Heart right ventricle (tissue), 16 donors: ENCODE measurements around the gene TNFAIP1. TPM values are rescaled to one million over a fixed set of nuclear protein-coding genes. Genes with fewer than 3 reads are reported as not detected.

ENCODE experiments used
- ATAC-seq, 8 donors: fragments of 200-7000 bp; cut with Tn5 transposase; one replicate each; pipeline ENCODE4 v1.9.1; 2020; ENCODE audit warnings: mild to moderate bottlenecking in 8 of 8, moderate library complexity in 8 of 8, moderate number of reproducible peaks in 1 of 8
- DNase-seq, 2 donors: peaks; one replicate each; pipeline ENCODE4 v3.0.0-alpha.2; 2020
- H3K27ac ChIP-seq, 10 donors: fragments of 200-600 bp; sonication (generic) in 2 of 10; one replicate each; pipeline versions ENCODE4 v1.5.0 to v1.8.0; 2020 to 2022; ENCODE audit warnings: mild to moderate bottlenecking in 3 of 10
- H3K27me3 ChIP-seq, 7 donors: fragments of 200-600 bp; one replicate each; pipeline ENCODE4 v1.8.0; 2021 to 2022; ENCODE audit warnings: mild to moderate bottlenecking in 2 of 7
- H3K36me3 ChIP-seq, 9 donors: fragments of 200-600 bp; sonication (generic) in 1 of 9; one replicate each; pipeline versions ENCODE4 v1.5.0 to v1.8.0; 2020 to 2022; ENCODE audit warnings: mild to moderate bottlenecking in 2 of 9
- H3K4me1 ChIP-seq, 9 donors: fragments of 200-600 bp; sonication (generic) in 1 of 9; one replicate each; pipeline versions ENCODE4 v1.5.0 to v1.8.0; 2020 to 2022; ENCODE audit warnings: mild to moderate bottlenecking in 4 of 9
- H3K4me3 ChIP-seq, 10 donors: fragments of 200-600 bp; sonication (generic) in 2 of 10; one replicate each; pipeline versions ENCODE4 v1.5.0 to v1.8.0; 2020 to 2022; ENCODE audit warnings: mild to moderate bottlenecking in 7 of 10, moderate library complexity in 2 of 10
- H3K9me3 ChIP-seq, 11 donors: fragments of 200-600 bp in 10 of 11; sonication (generic) in 2 of 11; one replicate each; pipeline versions ENCODE4 v1.5.0 to v1.8.0; 2013 to 2022; ENCODE audit warnings: mild to moderate bottlenecking in 2 of 11, control low read depth in 1 of 11, moderate library complexity in 1 of 11
- CTCF ChIP-seq, 9 donors: fragments of 200-600 bp; sonication (generic) in 2 of 9; IDR thresholded peaks; one replicate each; pipeline versions ENCODE4 v1.5.0 to v1.8.0; 2021 to 2022; ENCODE audit warnings: antibody characterized with exemption in 9 of 9, mild to moderate bottlenecking in 5 of 9, moderate library complexity in 1 of 9
- WGBS, 2 donors: extraction: QIAGEN DNeasy Blood & Tissue Kit; methylation state at CpG; one replicate each; pipeline ENCODE4 v1.1.7; 2013; ENCODE audit warnings: inconsistent platforms in 1 of 2; 5-methylcytosine and 5-hydroxymethylcytosine counted together
- intact Hi-C, 10 donors: fragments of 100-400 bp; cut with DNase I; formaldehyde crosslinking; loops; one replicate each; pipeline versions ENCODE4 v1.11.1 to v1.14.2; 2022
- microRNA-seq, 2 donors: library from miRNA; unstranded; fragments of <30 nt; microRNA quantifications; one replicate each; pipeline ENCODE4 v1.2.0, GENCODE V29; 2021
- polyA plus RNA-seq, 2 donors: library from polyadenylated mRNA; stranded (reverse); fragments of 200-250 nt; gene quantifications; one replicate each; pipeline ENCODE4 v1.2.3, GENCODE V29; 2013
- total RNA-seq, 10 donors: library from RNA; stranded (reverse); fragmentation: NEBNext Ultra II Directional in 3 of 10; extraction: Animal tissue kit (Norgen Biotek cat#: 25700) in 3 of 10; gene quantifications; one replicate each; pipeline versions ENCODE4 v1.2.1 to v1.2.4, GENCODE V29; 2021 to 2023
- donor health status: Arrhythmogenic right ventricular cardiomyopathy.
- donor health status: ischemic (EF 13 %, LVEDD 7.1; RV severe dilation, severe dysfunction).
- donor health status: healthy with polysubstance abuse.
- donor health status: DM: no; HTN: yes; CAD: no.
- donor health status: DM: no; HTN: no; CAD: no.
- donor health status: ischemic (EF 25% LVEDD 6.9; RV normal size, moderate dysfunction).
- donor health status: ischemic (EF 25% LVEDD 5.7; RV mildly dilated, moderate dysfunction).
- donor health status: healthy.
- donor health status: DM: yes; HTN: yes; CAD: no.
- donor health status: Ischemic cardiomyopathy.
- donor health status: ischemic (EF 35%, LVEDD 5.7; RV mildly dilated, moderate dysfunction).
- donor health status: nonischemic (EF 11% LVEDD 7.7; RV severe dilation, severe dysfunction).
- donor health status: DM: yes; HTN: yes; CAD: no.
- donor health status: PGD.
- donor health status: ischemic (EF 29% LVEDD 5.4; RV normal size, mild dysfunction).
- donor health status: nonischemic (EF 23%, LVEDD 6.1; RV moderate dilation, normal function).

Gene TNFAIP1
- total and polyA plus RNA-seq, 12 donors, result 15.1 to 87.6 (median 43.2) TPM

GRCh38 chr17:28395426-28395825 lies 59.9 kb downstream of the TNFAIP1 start:
- no peak for DNase-seq
- H3K4me3 ChIP-seq, result no peak overlapping the region
- intact Hi-C loops, result loop anchor here in 1 of 10 donors (1.0 kb wide), 1 partner anchor 46 kb away; no protein-coding TSS in a partner anchor
- H3K9me3 ChIP-seq, result no peaks in the 10 kb centered on the region
- peaks cover 0 to 27% (median 6%) of the 10 kb centered on the region in 9 donors for H3K4me1 ChIP-seq
- no peak for TF ChIP-seq CTCF (IDR thresholded peaks at IDR 0.05)
- H3K36me3 ChIP-seq, result peaks cover 0 to 86% (median 9%) of the 10 kb centered on the region in 9 donors
- H3K27me3 ChIP-seq, result no peaks in the 10 kb centered on the region
- WGBS, 2 donors, result 63 to 74% methylated on average over 2 of the region's 2 CpGs
- ATAC-seq, result no peak
- no peak overlapping the region for H3K27ac ChIP-seq

DNA sequence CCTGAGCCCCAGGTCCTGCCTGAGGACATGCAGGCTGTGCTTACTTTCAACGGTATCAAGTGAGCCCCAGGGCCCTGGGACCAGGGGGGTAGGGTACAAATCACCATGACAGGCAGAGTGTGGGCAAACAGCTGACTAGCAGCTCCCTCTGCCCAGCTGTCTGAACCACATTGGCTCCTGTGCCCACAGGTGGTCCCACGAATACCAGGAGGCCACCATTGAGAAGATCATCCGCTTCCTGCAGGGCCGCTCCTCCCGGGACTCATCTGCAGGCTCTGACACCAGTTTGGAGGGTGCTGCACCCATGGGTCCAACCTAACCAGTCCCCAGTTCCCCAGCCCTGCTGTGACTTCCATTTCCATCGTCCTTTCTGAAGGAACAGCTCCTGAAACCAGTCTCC lies 60.4 kb downstream of the TNFAIP1 start:
- peaks cover 0 to 31% (median 6%) of the 10 kb centered on the region in 9 donors for H3K4me1 ChIP-seq
- H3K4me3 ChIP-seq, result no peak overlapping the region
- 90 to 94% methylated on average over 6 of the region's 6 CpGs for WGBS, 2 donors
- no peak for DNase-seq
- peaks cover 0 to 86% (median 4%) of the 10 kb centered on the region in 9 donors for H3K36me3 ChIP-seq
- H3K27me3 ChIP-seq, result no peaks in the 10 kb centered on the region
- no peak for TF ChIP-seq CTCF (IDR thresholded peaks at IDR 0.05)
- ATAC-seq, result no peak
- no peaks in the 10 kb centered on the region for H3K9me3 ChIP-seq
- intact Hi-C loops, result loop anchor here in 1 of 10 donors (1.0 kb wide), 1 partner anchor 47 kb away; no protein-coding TSS in a partner anchor
- no peak overlapping the region for H3K27ac ChIP-seq

Small RNAs within 50 kb of the gene (microRNA-seq; reads per million reads assigned to microRNA genes)
- gene MIR4723, result 0 to 1.0 reads per million in 2 donors

Other genes with a start within 250 kb of the TNFAIP1 start
- gene TMEM97, start 16.6 kb upstream of the TNFAIP1 start, total RNA-seq, result 1 to 10 TPM; 2.3 to 4.4 (median 3.2) TPM
- gene TMEM97, start 16.6 kb upstream of the TNFAIP1 start, polyA plus RNA-seq, result 1 to 10 TPM; 1.6 to 5.2 TPM
- 10 to 100 TPM in 7 of 10 donors, 1 to 10 TPM in 3; 8.5 to 15.4 (median 10.8) TPM for gene IFT20, start 289 bp upstream of the TNFAIP1 start, total RNA-seq
- 10 to 100 TPM; 16.8 to 38.2 TPM for gene IFT20, start 289 bp upstream of the TNFAIP1 start, polyA plus RNA-seq
- gene POLDIP2, start 21.8 kb downstream of the TNFAIP1 start, total RNA-seq, result 100 to 1,000 TPM; 144 to 176 (median 160) TPM
- gene POLDIP2, start 21.8 kb downstream of the TNFAIP1 start, polyA plus RNA-seq, result 100 to 1,000 TPM in 1 of 2 donors, 10 to 100 TPM in 1; 66.4 to 149 TPM
- gene SEBOX, start 29.4 kb downstream of the TNFAIP1 start, total RNA-seq, result not detected
- gene SEBOX, start 29.4 kb downstream of the TNFAIP1 start, polyA plus RNA-seq, result not detected
- 100 to 1,000 TPM in 1 of 10 donors, 10 to 100 TPM in 9; 44.8 to 121 (median 67.0) TPM for gene VTN, start 34.5 kb downstream of the TNFAIP1 start, total RNA-seq
- gene VTN, start 34.5 kb downstream of the TNFAIP1 start, polyA plus RNA-seq, result 10 to 100 TPM; 26.3 to 27.8 TPM
- 10 to 100 TPM in 1 of 10 donors, 1 to 10 TPM in 9; 5.2 to 10.5 (median 8.4) TPM for gene SARM1, start 35.9 kb downstream of the TNFAIP1 start, total RNA-seq
- 1 to 10 TPM; 4.4 to 4.8 TPM for gene SARM1, start 35.9 kb downstream of the TNFAIP1 start, polyA plus RNA-seq
- 10 to 100 TPM in 1 of 10 donors, 1 to 10 TPM in 9; 3.6 to 10.2 (median 4.9) TPM for gene SLC46A1, start 70.5 kb downstream of the TNFAIP1 start, total RNA-seq
- 1 to 10 TPM; 1.4 to 2.8 TPM for gene SLC46A1, start 70.5 kb downstream of the TNFAIP1 start, polyA plus RNA-seq
- not detected for gene SLC13A2, start 137.9 kb downstream of the TNFAIP1 start, total RNA-seq
- gene SLC13A2, start 137.9 kb downstream of the TNFAIP1 start, polyA plus RNA-seq, result not detected
- gene FOXN1, start 170.6 kb downstream of the TNFAIP1 start, total RNA-seq, result not detected
- gene FOXN1, start 170.6 kb downstream of the TNFAIP1 start, polyA plus RNA-seq, result not detected
- 10 to 100 TPM; 10.6 to 23.4 (median 21.0) TPM for gene UNC119, start 216.9 kb downstream of the TNFAIP1 start, total RNA-seq
- gene UNC119, start 216.9 kb downstream of the TNFAIP1 start, polyA plus RNA-seq, result 10 to 100 TPM; 18.0 to 23.8 TPM
- 10 to 100 TPM; 44.6 to 69.3 (median 49.6) TPM for gene PIGS, start 235.8 kb downstream of the TNFAIP1 start, total RNA-seq
- gene PIGS, start 235.8 kb downstream of the TNFAIP1 start, polyA plus RNA-seq, result 10 to 100 TPM in 1 of 2 donors, 1 to 10 TPM in 1; 9.0 to 44.9 TPM
- 100 to 1,000 TPM; 196 to 416 (median 291) TPM for gene ALDOC, start 241.1 kb downstream of the TNFAIP1 start, total RNA-seq
- gene ALDOC, start 241.1 kb downstream of the TNFAIP1 start, polyA plus RNA-seq, result 100 to 1,000 TPM; 122 to 156 TPM